Activated CD8-positive, alpha-beta memory T cell treated with anti-CD3 and anti-CD28 coated beads, Interleukin-2, amount 50 U/mL, for 4 hours (primary cell): ENCODE measurements around the gene AFAP1.

Source experiments
- DNase-seq: peaks from one replicate; pipeline ENCODE4 v3.0.0-alpha.2; 2020

The AFAP1 gene

DNA sequence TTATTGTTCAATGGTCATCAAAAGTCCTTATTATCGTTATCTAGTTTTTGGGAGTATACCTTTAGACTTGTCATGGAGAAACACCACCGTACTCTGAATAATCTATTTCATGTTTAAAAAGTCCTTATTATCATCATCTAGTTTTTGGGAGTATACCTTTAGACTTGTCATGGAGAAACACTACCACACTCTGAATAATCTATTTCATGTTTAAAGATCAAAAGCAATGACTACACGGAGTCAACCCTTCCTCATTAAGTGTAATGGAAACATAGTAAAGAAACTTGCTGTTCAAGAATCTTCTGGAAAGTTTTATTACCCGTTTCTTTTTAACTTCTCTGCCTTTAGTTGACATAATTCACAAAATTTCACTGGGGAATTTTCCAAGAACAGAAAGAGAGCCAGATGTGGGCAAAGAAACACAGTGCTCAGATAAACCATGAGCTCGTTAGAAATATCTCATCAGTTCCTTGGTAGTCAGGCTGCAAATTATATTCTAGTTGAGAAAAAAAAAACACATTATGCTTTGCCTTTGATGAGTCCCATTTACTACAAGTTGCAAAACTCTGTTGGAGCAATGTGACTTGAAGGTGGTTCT, 158.8 kb downstream of the AFAP1 start:
- DNase-seq, result no peak

DNA sequence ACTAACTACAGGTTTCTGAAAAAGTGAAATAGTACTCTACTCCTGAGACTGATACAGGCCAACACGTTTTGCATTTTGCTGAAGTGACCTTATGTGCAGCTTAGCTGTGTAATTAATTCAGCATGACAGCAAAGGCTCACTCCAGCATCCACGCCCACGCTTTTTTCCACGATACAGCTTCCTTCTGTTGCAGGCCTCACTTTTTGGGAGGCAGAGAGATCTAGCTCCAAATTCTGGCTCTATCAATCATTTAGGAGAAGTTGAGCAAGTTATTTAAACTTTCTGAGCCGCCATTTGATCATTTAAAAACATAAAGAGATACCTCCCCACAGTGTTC, 160.3 kb downstream of the AFAP1 start:
- DNase-seq, result no peak

DNA sequence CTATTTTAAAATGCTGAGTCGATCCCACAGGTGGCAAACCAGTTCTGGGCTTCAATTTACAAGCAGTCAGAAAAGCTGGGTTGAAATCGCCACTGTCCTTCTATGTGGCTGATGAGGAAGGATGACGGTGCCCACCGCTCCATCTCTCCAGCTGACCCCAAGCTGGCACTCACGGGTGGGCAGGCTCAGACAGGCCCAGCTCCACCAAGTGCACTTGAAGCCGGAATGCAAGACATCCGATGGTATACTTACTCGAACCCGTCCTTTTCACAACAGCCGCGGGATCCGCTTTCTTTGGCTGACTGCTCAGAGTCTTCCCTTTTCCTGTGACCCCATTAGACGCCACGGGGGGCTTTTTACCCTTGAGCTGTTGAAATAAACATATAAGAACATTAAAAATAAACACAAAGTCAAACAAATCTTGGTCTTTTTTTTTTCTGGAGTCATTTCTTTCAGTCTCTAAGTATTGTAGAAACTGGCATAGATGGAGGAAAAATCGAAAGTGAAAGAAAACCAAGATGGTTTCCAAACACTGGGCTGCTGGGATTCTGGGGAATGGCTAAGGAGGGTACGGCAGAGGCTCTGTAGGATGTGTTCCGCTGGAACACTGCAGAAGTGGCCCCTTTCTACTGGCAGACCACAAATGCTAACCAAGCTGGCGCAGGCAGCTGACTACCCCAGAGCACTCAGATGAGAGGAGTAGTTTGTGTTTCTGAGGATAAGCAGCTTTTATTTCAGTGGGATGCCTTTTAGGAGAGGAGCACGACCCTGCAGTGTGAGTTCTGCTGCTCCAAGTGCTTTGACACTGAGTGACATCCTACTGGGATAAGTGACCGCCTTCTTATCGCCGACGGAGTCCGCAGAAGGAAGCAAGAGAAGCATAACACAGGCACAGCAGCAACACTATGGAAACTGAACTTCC, 160.9 kb downstream of the AFAP1 start:
- no peak for DNase-seq

DNA sequence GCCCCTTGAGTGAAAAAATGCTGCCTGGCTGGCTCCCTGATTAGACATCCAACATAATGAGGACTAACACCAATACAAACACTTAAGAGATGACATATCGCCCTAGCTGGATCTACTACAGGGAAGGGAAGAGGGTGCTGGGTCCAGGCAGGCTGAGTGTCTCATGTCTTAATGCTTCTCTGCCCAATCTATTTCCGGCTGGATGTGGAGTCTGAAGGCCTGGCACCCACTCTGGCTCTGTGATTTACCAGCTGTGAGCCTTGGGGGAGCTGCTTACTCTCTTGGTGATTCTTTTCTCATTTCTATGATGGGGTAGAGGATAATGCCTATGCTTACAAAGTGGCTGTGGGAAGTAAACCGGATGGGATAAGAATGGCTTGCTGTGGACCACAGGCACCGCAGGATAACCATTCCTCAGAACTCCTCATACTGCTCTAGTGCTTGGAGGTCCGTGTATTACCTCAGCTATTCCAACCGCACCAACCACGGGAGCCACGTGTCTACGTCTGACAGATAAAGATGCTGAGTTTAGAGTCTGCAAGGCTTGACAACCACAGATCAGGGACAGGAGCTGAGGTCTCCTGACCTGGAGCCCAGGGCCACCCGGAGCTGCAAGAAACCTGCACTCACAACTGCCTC, 161.7 kb downstream of the AFAP1 start:
- DNase-seq, result no peak

- no peak for DNase-seq
Observed at GRCh38 chr4:7777017-7777710, 162.5 kb downstream of the AFAP1 start.

GRCh38 chr4:7775396-7775795, 164.3 kb downstream of the AFAP1 start:
- DNase-seq, result no peak

- no peak for DNase-seq
Observed at GRCh38 chr4:7774301-7775294, 165.1 kb downstream of the AFAP1 start.

- no peak for DNase-seq
Observed at GRCh38 chr4:7773401-7774180, 166.1 kb downstream of the AFAP1 start.

DNA sequence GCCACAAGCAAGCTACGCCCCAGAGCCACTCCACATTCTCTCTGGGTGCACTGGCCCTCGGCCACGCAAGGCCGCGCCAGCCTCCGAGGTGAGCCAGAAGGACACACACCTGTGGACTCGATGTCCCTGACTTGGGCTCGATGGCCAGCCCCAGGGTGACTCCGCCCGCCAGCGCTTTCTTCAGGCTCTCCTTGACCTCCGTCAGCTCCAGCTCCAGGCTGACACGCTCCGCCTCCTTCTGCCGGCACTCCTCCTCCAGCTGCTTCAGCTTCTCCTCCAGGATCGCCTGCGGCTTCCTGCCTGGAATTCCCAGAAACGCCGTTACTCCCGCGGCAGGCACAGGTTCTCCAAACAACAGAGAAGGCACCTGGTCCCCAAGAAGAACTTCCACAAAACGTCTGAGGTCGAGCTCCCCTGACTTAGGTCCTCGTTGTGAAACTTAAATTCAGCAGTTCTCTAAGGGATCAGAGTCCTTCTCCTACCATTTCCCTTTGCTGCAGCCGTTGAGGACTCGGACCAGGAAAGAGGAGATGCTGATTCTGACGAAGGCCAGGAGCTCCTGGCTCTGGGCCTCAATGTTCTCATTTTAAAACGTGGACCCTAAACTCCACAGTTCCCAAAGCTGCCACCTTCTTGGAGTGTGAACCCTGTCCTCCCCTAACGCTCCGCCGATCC, 166.8 kb downstream of the AFAP1 start:
- no peak for DNase-seq

- DNase-seq, result no peak
Observed at GRCh38 chr4:7771541-7772507, 167.8 kb downstream of the AFAP1 start.

DNA sequence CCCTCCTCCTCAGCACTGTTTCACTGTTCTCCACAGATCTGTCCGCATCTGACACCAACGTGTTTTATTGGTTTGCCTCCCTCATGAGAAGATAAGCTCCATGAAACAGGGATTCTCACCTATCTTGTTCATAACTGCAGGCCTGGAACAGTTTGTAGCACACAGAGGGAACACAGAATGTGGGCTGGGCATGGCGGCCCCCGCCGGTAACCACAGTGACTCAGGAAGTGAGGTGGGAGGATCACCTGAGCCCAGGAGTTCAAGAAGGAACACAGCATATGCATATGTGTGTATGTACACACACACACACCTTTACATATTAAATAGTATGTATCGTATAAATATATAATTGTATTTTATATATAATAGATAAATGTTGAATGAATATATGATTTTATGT, 168.6 kb downstream of the AFAP1 start:
- peak; percentile 38 for DNase-seq

GRCh38 chr4:7770224-7771050, 169.2 kb downstream of the AFAP1 start:
- DNase-seq, result no peak

GRCh38 chr4:7769396-7770223, 170.1 kb downstream of the AFAP1 start:
- no peak for DNase-seq

GRCh38 chr4:7768736-7769135, 170.9 kb downstream of the AFAP1 start:
- no peak for DNase-seq

GRCh38 chr4:7767966-7768365, 171.7 kb downstream of the AFAP1 start:
- DNase-seq, result no peak

DNA sequence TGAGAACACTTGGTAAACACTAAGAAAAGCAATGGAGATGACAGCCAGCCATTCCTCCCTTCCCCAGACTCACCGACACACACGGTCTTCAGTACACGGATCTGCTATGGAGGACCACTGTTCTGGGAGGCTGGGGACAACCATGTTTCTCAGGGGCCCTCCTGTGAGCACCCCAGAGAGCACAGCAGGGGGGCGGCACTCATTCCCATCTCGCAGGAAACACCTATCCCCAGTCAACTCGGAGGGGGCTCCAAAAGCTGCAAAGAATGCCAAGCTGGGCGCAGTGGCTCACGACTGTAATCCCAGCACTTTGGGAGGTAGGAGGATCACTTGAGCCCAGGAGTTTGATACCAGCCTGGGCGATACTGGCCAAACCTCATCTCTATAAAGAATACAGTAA, 172.1 kb downstream of the AFAP1 start:
- no peak for DNase-seq

- DNase-seq, result no peak
Observed at GRCh38 chr4:7766661-7767345, 172.9 kb downstream of the AFAP1 start.
